Measurements from ENCODE around the gene RRAGC.

The RRAGC gene

DNA sequence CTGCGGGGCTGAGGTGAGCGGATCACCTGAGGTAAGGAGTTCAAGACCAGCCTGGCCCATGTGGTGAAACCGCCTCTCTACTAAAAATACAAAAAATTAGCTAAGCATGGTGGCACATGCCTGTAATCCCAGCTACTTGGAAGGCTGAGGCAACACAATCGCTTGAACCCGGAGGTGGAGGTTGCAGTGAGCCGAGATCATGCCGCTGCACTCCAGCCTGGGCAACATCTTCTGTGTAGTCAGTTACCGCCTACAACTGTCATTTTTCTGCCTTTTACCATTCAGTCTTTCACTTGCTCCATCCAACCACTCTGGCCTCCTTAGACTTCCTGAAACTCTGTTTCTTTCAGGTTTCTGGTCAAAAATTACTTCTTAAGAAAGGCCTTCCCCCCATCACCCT lies 11.4 kb upstream of the RRAGC start:
- no peak overlapping the region for H3K4me3 ChIP-seq (ENCODE audit: low read depth, low read length)
- no peak overlapping the region for H3K27ac ChIP-seq
- TF ChIP-seq, protein P1, sequence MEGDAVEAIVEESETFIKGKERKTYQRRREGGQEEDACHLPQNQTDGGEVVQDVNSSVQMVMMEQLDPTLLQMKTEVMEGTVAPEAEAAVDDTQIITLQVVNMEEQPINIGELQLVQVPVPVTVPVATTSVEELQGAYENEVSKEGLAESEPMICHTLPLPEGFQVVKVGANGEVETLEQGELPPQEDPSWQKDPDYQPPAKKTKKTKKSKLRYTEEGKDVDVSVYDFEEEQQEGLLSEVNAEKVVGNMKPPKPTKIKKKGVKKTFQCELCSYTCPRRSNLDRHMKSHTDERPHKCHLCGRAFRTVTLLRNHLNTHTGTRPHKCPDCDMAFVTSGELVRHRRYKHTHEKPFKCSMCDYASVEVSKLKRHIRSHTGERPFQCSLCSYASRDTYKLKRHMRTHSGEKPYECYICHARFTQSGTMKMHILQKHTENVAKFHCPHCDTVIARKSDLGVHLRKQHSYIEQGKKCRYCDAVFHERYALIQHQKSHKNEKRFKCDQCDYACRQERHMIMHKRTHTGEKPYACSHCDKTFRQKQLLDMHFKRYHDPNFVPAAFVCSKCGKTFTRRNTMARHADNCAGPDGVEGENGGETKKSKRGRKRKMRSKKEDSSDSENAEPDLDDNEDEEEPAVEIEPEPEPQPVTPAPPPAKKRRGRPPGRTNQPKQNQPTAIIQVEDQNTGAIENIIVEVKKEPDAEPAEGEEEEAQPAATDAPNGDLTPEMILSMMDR (IDR thresholded peaks at IDR 0.05; ENCODE audit: low read depth, low read length), result no peak
- no peak for DNase-seq
- peaks cover 10% of the 10 kb centered on the region for H3K36me3 ChIP-seq
- no peaks in the 10 kb centered on the region for H3K9me3 ChIP-seq (ENCODE audit: severe bottlenecking)
- H3K27me3 ChIP-seq (ENCODE audit: insufficient read depth, low read depth, severe bottlenecking), result no peaks in the 10 kb centered on the region

DNA sequence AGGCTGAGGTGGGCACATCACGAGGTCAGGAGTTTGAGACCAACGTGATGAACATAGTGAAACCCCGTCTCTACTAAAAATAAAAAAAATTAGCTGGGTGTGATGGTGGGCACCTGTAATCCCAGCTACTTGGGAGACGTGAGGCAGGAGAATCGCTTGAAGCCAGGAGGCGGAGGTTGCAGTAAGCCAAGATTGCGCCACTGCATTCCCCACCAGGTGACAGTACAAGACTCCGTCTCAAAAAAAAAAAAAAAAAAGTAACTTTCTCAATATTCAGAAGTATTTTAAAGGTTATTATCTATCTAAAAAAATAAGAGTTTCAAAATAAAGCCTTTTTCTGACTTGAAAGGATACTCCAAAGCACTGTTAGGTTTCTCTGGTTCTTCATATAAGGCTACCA lies 7.6 kb upstream of the RRAGC start:
- Histone ChIP-seq H3K36me3 (peaks cover 13% of the 10 kb centered on the region), H3K4me3 (ENCODE audit: low read depth, low read length) (no peak overlapping the region), H3K27ac (no peak overlapping the region), H3K9me3 (ENCODE audit: severe bottlenecking) (no peaks in the 10 kb centered on the region), H3K27me3 (ENCODE audit: insufficient read depth, low read depth, severe bottlenecking) (no peaks in the 10 kb centered on the region)
- DNase-seq, result no peak
- TF ChIP-seq, protein P1 (IDR thresholded peaks at IDR 0.05; ENCODE audit: low read depth, low read length), result no peak

DNA sequence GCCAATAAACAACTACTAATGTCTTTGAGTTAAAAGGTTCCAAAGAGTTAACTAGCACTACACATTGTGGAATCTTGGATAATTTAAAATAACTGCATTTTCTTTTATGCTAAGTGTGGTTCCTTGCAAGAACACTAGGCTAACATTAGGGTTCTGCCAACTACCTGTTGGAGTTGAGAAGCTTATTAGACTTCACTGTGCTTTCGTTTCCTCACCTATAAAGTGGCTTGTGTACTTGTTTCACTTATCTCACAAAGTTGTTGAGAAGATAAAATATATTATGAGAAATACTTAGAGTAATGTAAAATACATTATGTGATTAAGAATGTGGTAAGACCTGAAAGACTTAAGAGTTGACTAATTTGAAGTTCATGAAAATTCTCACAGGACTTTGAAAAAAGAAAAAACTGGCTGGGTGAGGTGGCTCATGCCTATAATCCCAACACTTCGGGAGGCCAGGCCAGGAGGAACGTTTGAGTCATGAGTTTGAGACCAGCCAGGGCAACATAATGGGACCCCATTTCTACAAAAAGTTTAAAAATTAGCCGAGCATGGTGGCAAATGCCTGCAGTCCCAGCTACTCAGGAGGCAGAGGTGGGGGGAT lies 5.6 kb upstream of the RRAGC start:
- no peak for DNase-seq

DNA sequence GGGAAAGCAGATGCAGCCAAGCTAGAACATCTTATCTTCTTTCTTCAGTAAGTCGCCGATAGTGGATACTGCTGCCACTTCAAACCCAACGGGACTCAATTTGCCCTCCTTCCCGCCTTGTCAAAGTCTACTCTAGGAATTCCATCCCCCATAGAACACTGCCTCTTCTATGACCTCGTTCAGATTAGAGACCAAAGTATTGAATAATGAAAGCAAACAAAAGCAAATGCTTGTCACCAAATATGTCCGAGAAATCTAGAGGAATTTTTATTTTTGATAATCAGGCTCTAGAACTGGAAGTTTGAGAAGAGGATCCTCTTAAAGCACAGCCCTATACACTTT lies 853 bp upstream of the RRAGC start:
- TF ChIP-seq, protein P1 (IDR thresholded peaks at IDR 0.05; ENCODE audit: low read depth, low read length), result no peak
- Histone ChIP-seq H3K27me3 (ENCODE audit: insufficient read depth, low read depth, severe bottlenecking) (no peaks in the 10 kb centered on the region), H3K27ac (peak overlapping the region; percentile 63), H3K4me3 (ENCODE audit: low read depth, low read length) (peak overlapping the region; percentile 70), H3K9me3 (ENCODE audit: severe bottlenecking) (no peaks in the 10 kb centered on the region), H3K36me3 (peaks cover 7% of the 10 kb centered on the region)
- DNase-seq, result no peak

More for the DNA sequence above, 5.6 kb upstream of the RRAGC start:
- Histone ChIP-seq H3K27ac (no peak overlapping the region), H3K36me3 (peaks cover 13% of the 10 kb centered on the region), H3K27me3 (ENCODE audit: insufficient read depth, low read depth, severe bottlenecking) (no peaks in the 10 kb centered on the region), H3K4me3 (ENCODE audit: low read depth, low read length) (no peak overlapping the region), H3K9me3 (ENCODE audit: severe bottlenecking) (no peaks in the 10 kb centered on the region)
- TF ChIP-seq, protein P1 (IDR thresholded peaks at IDR 0.05; ENCODE audit: low read depth, low read length), result no peak

DNA sequence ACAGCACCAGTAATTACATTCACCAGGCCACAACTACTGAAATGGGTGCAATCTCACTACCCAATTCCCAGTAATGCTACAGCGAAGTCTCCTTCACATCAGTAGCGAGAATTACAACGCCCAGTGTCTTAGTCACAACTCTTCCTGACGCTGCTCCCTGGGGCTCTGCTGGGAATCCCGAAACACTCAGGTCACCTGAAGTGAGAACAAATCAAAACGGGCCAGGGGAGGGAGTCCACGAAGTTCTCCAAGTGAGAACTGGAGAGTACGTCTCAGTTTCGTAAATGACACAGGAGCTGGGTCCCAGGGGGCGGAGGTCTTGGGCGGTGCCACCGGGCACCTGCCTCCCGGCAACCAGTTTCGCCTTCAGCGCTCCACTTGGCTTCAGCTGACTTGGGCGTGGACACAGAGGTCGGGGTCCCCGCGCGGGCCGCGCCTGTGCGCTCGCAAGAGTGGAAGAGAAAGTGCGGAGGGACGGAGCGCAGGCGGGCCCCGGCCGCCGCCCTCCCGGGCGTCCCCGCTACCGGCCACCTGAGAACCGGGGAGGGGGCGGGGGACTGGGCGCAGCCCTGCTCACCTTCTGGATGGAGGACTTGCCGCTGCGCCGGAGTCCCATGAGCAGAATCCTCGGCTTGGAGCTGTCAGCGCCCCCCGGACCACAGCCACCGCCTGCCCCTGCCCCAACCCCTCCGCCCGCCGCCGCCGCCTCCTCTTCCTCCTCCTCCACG lies 575 bp downstream of the RRAGC start:
- Histone ChIP-seq H3K27me3 (ENCODE audit: insufficient read depth, low read depth, severe bottlenecking) (no peaks in the 10 kb centered on the region), H3K9me3 (ENCODE audit: severe bottlenecking) (no peaks in the 10 kb centered on the region), H3K36me3 (peaks cover 13% of the 10 kb centered on the region), H3K27ac (peak overlapping the region; percentile 40), H3K4me3 (ENCODE audit: low read depth, low read length) (peak overlapping the region; percentile 78)
- peak; percentile 22 for DNase-seq
- TF ChIP-seq, protein P1 (IDR thresholded peaks at IDR 0.05; ENCODE audit: low read depth, low read length), result no peak

All from WERI-Rb-1 (cell line).